Astrocyte (in vitro differentiated cells and primary cell): ENCODE results near the gene KSR2. TPM values are rescaled to one million over a fixed set of nuclear protein-coding genes. Genes with fewer than 3 reads are reported as not detected.

Experiments used
- DNase-seq: peaks from one replicate; pipeline ENCODE4 v3.0.0-alpha.2; 2010; ENCODE audit warnings: low read depth
- FAIRE-seq: peaks from 2 replicates; lab custom pipeline; 2011; peaks lifted over from hg19 to GRCh38; lab: Jason Lieb, UNC
- H2AFZ ChIP-seq: 2 replicates; pipeline ENCODE4 v1.6.0; 2012; ENCODE audit warnings: low read depth, low read length, inconsistent platforms
- H3K27ac ChIP-seq: 2 replicates; pipeline ENCODE4 v1.5.1; 2011; ENCODE audit warnings: low read depth, low read length, inconsistent platforms
- H3K27me3 ChIP-seq: 2 replicates; pipeline ENCODE4 v1.6.0; 2011; ENCODE audit warnings: low read length, inconsistent platforms; ENCODE audit not compliant: insufficient read depth
- H3K36me3 ChIP-seq: 2 replicates; pipeline ENCODE4 v1.5.1; 2011; ENCODE audit warnings: low read length, inconsistent platforms; ENCODE audit not compliant: insufficient read depth
- H3K4me1 ChIP-seq: 2 replicates; pipeline ENCODE4 v1.5.1; 2011; ENCODE audit warnings: low read length, inconsistent platforms; ENCODE audit not compliant: insufficient read depth
- H3K4me2 ChIP-seq: 2 replicates; pipeline ENCODE4 v1.6.0; 2012; ENCODE audit warnings: low read length, inconsistent platforms
- H3K4me3 ChIP-seq: 2 replicates; pipeline ENCODE4 v1.5.1; 2011; ENCODE audit warnings: low read depth, mild to moderate bottlenecking, low read length, inconsistent platforms; ENCODE audit not compliant: insufficient read depth
- H3K79me2 ChIP-seq: 2 replicates; pipeline ENCODE4 v1.6.0; 2012; ENCODE audit warnings: mild to moderate bottlenecking, low read length, inconsistent platforms; ENCODE audit not compliant: insufficient read depth
- H3K9ac ChIP-seq: 2 replicates; pipeline ENCODE4 v1.6.0; 2012; ENCODE audit warnings: mild to moderate bottlenecking, low read length, inconsistent platforms
- H3K9me3 ChIP-seq: 2 replicates; pipeline ENCODE4 v1.5.1; 2012; ENCODE audit warnings: low read depth, mild to moderate bottlenecking, low read length, inconsistent platforms; ENCODE audit not compliant: insufficient read depth
- H4K20me1 ChIP-seq: 2 replicates; pipeline ENCODE4 v1.6.0; 2012; ENCODE audit warnings: low read length, inconsistent platforms; ENCODE audit not compliant: insufficient read depth
- H3K27ac Mint-ChIP-seq: one replicate; pipeline ENCODE4 v1.8.0; 2021; ENCODE audit warnings: mild to moderate bottlenecking, mixed read lengths; ENCODE audit not compliant: unreplicated experiment
- H3K27me3 Mint-ChIP-seq: one replicate; pipeline ENCODE4 v1.8.0; 2021; ENCODE audit warnings: low read depth, mixed read lengths; ENCODE audit not compliant: unreplicated experiment
- H3K36me3 Mint-ChIP-seq: one replicate; pipeline ENCODE4 v1.8.0; 2021; ENCODE audit warnings: low read depth, mixed read lengths; ENCODE audit not compliant: unreplicated experiment
- H3K4me1 Mint-ChIP-seq: one replicate; pipeline ENCODE4 v1.8.0; 2021; ENCODE audit warnings: low read depth, mixed read lengths; ENCODE audit not compliant: unreplicated experiment
- H3K4me3 Mint-ChIP-seq: one replicate; pipeline ENCODE4 v1.8.0; 2021; ENCODE audit warnings: mild to moderate bottlenecking, moderate library complexity, mixed read lengths; ENCODE audit not compliant: unreplicated experiment
- H3K9me3 Mint-ChIP-seq: one replicate; pipeline ENCODE4 v1.8.0; 2021; ENCODE audit warnings: mild to moderate bottlenecking, mixed read lengths; ENCODE audit not compliant: unreplicated experiment
- CTCF ChIP-seq: IDR thresholded peaks from 2 replicates; pipeline ENCODE4 v1.5.1; 2011; ENCODE audit warnings: low read depth, mild to moderate bottlenecking, inconsistent platforms, low read length, moderate library complexity; ENCODE audit not compliant: insufficient read depth
- EZH2 ChIP-seq: IDR thresholded peaks from 2 replicates; pipeline ENCODE4 v1.6.1; 2012; ENCODE audit warnings: mild to moderate bottlenecking, low read length, inconsistent platforms; ENCODE audit not compliant: insufficient read depth
- total RNA-seq: library from RNA; stranded (reverse); gene quantifications from 2 replicates; pipeline ENCODE4 v1.2.1, GENCODE V29; 2021

KSR2 gene
- total RNA-seq, 1 donor from 2014 or later, result 0.98 TPM

- Histone ChIP-seq H3K79me2 (no peaks in the 10 kb centered on the region), H3K27me3 (no peaks in the 10 kb centered on the region), H3K36me3 (no peaks in the 10 kb centered on the region), H3K9me3 (no peaks in the 10 kb centered on the region), H3K4me3 (no peak overlapping the region), H3K4me2 (no peak overlapping the region), H3K4me1 (no peaks in the 10 kb centered on the region), H4K20me1 (no peaks in the 10 kb centered on the region), H2AFZ (no peak overlapping the region), H3K9ac (no peak overlapping the region), H3K27ac (no peak overlapping the region)
- H3K4me3 Mint-ChIP-seq, result no peak overlapping the region
- H3K27me3 Mint-ChIP-seq, result peaks cover 9% of the 10 kb centered on the region
- no peak overlapping the region for H3K27ac Mint-ChIP-seq
- no peaks in the 10 kb centered on the region for H3K36me3 Mint-ChIP-seq
- TF ChIP-seq CTCF, result no peak
- peaks cover 17% of the 10 kb centered on the region for H3K9me3 Mint-ChIP-seq
- no peak for DNase-seq
- no peaks in the 10 kb centered on the region for H3K4me1 Mint-ChIP-seq
- FAIRE-seq, result no peak
Observed at GRCh38 chr12:117766008-117766407, 202.8 kb downstream of the KSR2 start.

GRCh38 chr12:117762143-117762542 is 206.6 kb downstream of the KSR2 start:
- Histone ChIP-seq H3K4me3 (no peak overlapping the region), H3K9me3 (no peaks in the 10 kb centered on the region), H3K36me3 (no peaks in the 10 kb centered on the region), H3K27ac (no peak overlapping the region), H3K79me2 (no peaks in the 10 kb centered on the region), H3K4me1 (no peaks in the 10 kb centered on the region), H4K20me1 (no peaks in the 10 kb centered on the region), H2AFZ (no peak overlapping the region), H3K27me3 (no peaks in the 10 kb centered on the region), H3K9ac (no peak overlapping the region), H3K4me2 (no peak overlapping the region)
- Mint-ChIP-seq H3K27me3 (peaks cover 2% of the 10 kb centered on the region), H3K27ac (no peak overlapping the region), H3K36me3 (no peaks in the 10 kb centered on the region), H3K4me1 (no peaks in the 10 kb centered on the region), H3K4me3 (no peak overlapping the region), H3K9me3 (peaks cover 16% of the 10 kb centered on the region)
- TF ChIP-seq EZH2 (no peak), CTCF (no peak)
- FAIRE-seq, result no peak
- DNase-seq, result no peak

GRCh38 chr12:117761528-117762100 is 207.2 kb downstream of the KSR2 start:
- H3K4me1 Mint-ChIP-seq, result no peaks in the 10 kb centered on the region
- no peak overlapping the region for H3K27ac Mint-ChIP-seq
- no peaks in the 10 kb centered on the region for H3K27me3 ChIP-seq
- no peaks in the 10 kb centered on the region for H3K36me3 ChIP-seq
- TF ChIP-seq CTCF, result no peak
- TF ChIP-seq EZH2, result no peak
- H4K20me1 ChIP-seq, result no peaks in the 10 kb centered on the region
- no peak overlapping the region for H3K4me3 Mint-ChIP-seq
- no peak overlapping the region for H3K4me2 ChIP-seq
- no peak for FAIRE-seq
- no peaks in the 10 kb centered on the region for H3K79me2 ChIP-seq
- H3K36me3 Mint-ChIP-seq, result no peaks in the 10 kb centered on the region
- no peak overlapping the region for H3K4me3 ChIP-seq
- H3K9me3 Mint-ChIP-seq, result peaks cover 16% of the 10 kb centered on the region
- peaks cover 2% of the 10 kb centered on the region for H3K27me3 Mint-ChIP-seq
- no peaks in the 10 kb centered on the region for H3K4me1 ChIP-seq
- no peaks in the 10 kb centered on the region for H3K9me3 ChIP-seq
- no peak for DNase-seq
- H3K27ac ChIP-seq, result no peak overlapping the region
- no peak overlapping the region for H3K9ac ChIP-seq
- no peak overlapping the region for H2AFZ ChIP-seq
